ENCODE measurements around the gene BLID. TPM values are rescaled to one million over a fixed set of nuclear protein-coding genes. Genes with fewer than 3 reads are reported as not detected.

BLID gene
- total and polyA plus RNA-seq, 2 donors from 2014 or later = not detected

DNA sequence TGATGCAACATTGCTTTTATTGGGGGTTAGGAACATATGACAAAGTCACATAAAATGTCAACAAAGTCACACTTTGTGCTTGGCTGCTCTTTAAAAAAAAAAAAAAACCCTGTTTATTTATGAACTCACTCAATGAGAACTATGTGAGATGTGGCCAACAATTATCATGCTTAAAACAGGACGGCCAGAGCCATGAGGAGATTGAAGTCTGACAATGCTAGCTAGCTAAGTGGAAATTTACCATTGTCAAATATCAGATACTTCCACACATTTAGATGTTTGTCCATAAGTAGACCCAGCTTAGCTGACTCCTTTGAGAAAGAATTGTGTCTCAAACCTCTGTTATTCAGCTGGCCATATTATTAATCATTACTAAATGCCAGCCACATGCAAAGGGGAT is 26.9 kb downstream of the BLID start:
- FAIRE-seq (no peak), DNase-seq (no peak)
- no peaks in the 10 kb centered on the region for H3K9me3 ChIP-seq (ENCODE audit: control insufficient read depth in 2 of 3, insufficient read depth in 1 of 3, low read length in 3 of 3)
- peaks cover 0 to 8% (median 3%) of the 10 kb centered on the region in 3 donors for H3K36me3 ChIP-seq (ENCODE audit: control insufficient read depth in 2 of 3, insufficient read depth in 3 of 3, low read length in 3 of 3)
- no peak overlapping the region for H3K4me3 ChIP-seq (ENCODE audit: low read length in 3 of 3)
- H3K27ac ChIP-seq (ENCODE audit: low read depth in 2 of 2, low read length in 2 of 2) = no peak overlapping the region
- H3K4me1 ChIP-seq (ENCODE audit: control insufficient read depth in 2 of 3, insufficient read depth in 2 of 3, low read depth in 1 of 3, low read length in 3 of 3) = no peaks in the 10 kb centered on the region
- no peak overlapping the region for H3K9ac ChIP-seq (ENCODE audit: low read length in 3 of 3)
- H3K27me3 ChIP-seq (ENCODE audit: control insufficient read depth, insufficient read depth, low read length) = no peaks in the 10 kb centered on the region
- TF ChIP-seq, protein P1, sequence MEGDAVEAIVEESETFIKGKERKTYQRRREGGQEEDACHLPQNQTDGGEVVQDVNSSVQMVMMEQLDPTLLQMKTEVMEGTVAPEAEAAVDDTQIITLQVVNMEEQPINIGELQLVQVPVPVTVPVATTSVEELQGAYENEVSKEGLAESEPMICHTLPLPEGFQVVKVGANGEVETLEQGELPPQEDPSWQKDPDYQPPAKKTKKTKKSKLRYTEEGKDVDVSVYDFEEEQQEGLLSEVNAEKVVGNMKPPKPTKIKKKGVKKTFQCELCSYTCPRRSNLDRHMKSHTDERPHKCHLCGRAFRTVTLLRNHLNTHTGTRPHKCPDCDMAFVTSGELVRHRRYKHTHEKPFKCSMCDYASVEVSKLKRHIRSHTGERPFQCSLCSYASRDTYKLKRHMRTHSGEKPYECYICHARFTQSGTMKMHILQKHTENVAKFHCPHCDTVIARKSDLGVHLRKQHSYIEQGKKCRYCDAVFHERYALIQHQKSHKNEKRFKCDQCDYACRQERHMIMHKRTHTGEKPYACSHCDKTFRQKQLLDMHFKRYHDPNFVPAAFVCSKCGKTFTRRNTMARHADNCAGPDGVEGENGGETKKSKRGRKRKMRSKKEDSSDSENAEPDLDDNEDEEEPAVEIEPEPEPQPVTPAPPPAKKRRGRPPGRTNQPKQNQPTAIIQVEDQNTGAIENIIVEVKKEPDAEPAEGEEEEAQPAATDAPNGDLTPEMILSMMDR (IDR thresholded peaks at IDR 0.05; ENCODE audit: borderline replicate concordance, extremely low read depth, insufficient read depth) = no peak
- intact Hi-C loops (cut with DNase I) = no loop called here

DNA sequence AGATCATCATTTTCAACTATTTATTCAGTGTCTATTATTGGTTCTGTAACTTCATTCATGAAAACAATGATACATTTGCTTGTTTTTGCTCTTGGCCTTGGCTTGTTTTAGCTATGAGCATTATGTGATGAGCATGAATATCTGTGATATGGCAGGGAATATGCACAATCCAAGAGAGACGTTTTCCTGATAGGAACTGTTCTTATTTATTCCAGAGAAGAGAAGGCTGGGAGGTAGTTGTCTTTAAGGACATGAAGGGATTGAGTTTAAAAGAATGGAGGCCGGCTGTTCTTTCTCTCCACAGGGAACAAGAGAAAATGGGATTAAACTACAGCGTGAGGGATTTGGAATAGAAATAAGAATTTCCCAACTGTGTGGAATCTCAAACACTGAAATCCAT is 30.3 kb downstream of the BLID start:
- no peak overlapping the region for H3K27ac ChIP-seq (ENCODE audit: low read depth in 2 of 2, low read length in 2 of 2)
- no peak for FAIRE-seq
- no peak overlapping the region for H3K9ac ChIP-seq (ENCODE audit: low read length in 3 of 3)
- no peak for DNase-seq
- H3K36me3 ChIP-seq (ENCODE audit: control insufficient read depth in 2 of 3, insufficient read depth in 3 of 3, low read length in 3 of 3) = no peaks in the 10 kb centered on the region
- no peaks in the 10 kb centered on the region for H3K27me3 ChIP-seq (ENCODE audit: control insufficient read depth, insufficient read depth, low read length)
- H3K9me3 ChIP-seq (ENCODE audit: control insufficient read depth in 2 of 3, insufficient read depth in 1 of 3, low read length in 3 of 3) = no peaks in the 10 kb centered on the region
- H3K4me1 ChIP-seq (ENCODE audit: control insufficient read depth in 2 of 3, insufficient read depth in 2 of 3, low read depth in 1 of 3, low read length in 3 of 3) = no peaks in the 10 kb centered on the region
- intact Hi-C loops (cut with DNase I) = no loop called here
- TF ChIP-seq, protein P1 (IDR thresholded peaks at IDR 0.05; ENCODE audit: borderline replicate concordance, extremely low read depth, insufficient read depth) = no peak
- H3K4me3 ChIP-seq (ENCODE audit: low read length in 3 of 3) = no peak overlapping the region

DNA sequence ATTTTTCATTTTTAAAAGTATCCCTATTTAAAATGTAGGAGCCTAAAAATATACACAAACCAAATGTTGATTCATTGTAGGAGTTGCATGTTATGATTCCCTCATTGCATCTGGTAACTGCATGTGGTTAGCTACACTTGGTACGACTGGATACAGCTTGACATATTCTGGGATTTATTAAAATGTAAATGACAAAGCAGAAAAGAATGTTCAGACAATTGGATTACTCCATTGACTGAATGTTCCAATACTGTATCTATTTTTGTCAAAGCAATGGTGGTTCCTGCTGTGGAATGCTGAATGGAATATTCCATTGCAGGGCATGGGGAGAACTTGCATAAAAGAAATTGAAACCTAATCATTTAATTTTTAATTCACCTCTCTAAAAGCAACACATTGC is 30.8 kb downstream of the BLID start:
- FAIRE-seq = no peak
- intact Hi-C loops (cut with DNase I) = no loop called here

More for the DNA sequence above, 30.8 kb downstream of the BLID start:
- Histone ChIP-seq H3K27me3 (ENCODE audit: control insufficient read depth, insufficient read depth, low read length) (no peaks in the 10 kb centered on the region), H3K36me3 (ENCODE audit: control insufficient read depth in 2 of 3, insufficient read depth in 3 of 3, low read length in 3 of 3) (no peaks in the 10 kb centered on the region), H3K4me3 (ENCODE audit: low read length in 3 of 3) (no peak overlapping the region), H3K27ac (ENCODE audit: low read depth in 2 of 2, low read length in 2 of 2) (no peak overlapping the region), H3K4me1 (ENCODE audit: control insufficient read depth in 2 of 3, insufficient read depth in 2 of 3, low read depth in 1 of 3, low read length in 3 of 3) (no peaks in the 10 kb centered on the region), H3K9me3 (ENCODE audit: control insufficient read depth in 2 of 3, insufficient read depth in 1 of 3, low read length in 3 of 3) (no peaks in the 10 kb centered on the region), H3K9ac (ENCODE audit: low read length in 3 of 3) (no peak overlapping the region)
- no peak for DNase-seq
- TF ChIP-seq, protein P1 (IDR thresholded peaks at IDR 0.05; ENCODE audit: borderline replicate concordance, extremely low read depth, insufficient read depth) = no peak

Data from kidney (tissue), 14 donors.